ENCODE measurements around the gene LDB3. TPM values are rescaled to one million over a fixed set of nuclear protein-coding genes. Genes with fewer than 3 reads are reported as not detected.

Gene LDB3, protein sequence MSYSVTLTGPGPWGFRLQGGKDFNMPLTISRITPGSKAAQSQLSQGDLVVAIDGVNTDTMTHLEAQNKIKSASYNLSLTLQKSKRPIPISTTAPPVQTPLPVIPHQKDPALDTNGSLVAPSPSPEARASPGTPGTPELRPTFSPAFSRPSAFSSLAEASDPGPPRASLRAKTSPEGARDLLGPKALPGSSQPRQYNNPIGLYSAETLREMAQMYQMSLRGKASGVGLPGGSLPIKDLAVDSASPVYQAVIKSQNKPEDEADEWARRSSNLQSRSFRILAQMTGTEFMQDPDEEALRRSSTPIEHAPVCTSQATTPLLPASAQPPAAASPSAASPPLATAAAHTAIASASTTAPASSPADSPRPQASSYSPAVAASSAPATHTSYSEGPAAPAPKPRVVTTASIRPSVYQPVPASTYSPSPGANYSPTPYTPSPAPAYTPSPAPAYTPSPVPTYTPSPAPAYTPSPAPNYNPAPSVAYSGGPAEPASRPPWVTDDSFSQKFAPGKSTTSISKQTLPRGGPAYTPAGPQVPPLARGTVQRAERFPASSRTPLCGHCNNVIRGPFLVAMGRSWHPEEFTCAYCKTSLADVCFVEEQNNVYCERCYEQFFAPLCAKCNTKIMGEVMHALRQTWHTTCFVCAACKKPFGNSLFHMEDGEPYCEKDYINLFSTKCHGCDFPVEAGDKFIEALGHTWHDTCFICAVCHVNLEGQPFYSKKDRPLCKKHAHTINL
- under 0.01 TPM in 1 of 2 replicates, not detected in the other for total RNA-seq

DNA sequence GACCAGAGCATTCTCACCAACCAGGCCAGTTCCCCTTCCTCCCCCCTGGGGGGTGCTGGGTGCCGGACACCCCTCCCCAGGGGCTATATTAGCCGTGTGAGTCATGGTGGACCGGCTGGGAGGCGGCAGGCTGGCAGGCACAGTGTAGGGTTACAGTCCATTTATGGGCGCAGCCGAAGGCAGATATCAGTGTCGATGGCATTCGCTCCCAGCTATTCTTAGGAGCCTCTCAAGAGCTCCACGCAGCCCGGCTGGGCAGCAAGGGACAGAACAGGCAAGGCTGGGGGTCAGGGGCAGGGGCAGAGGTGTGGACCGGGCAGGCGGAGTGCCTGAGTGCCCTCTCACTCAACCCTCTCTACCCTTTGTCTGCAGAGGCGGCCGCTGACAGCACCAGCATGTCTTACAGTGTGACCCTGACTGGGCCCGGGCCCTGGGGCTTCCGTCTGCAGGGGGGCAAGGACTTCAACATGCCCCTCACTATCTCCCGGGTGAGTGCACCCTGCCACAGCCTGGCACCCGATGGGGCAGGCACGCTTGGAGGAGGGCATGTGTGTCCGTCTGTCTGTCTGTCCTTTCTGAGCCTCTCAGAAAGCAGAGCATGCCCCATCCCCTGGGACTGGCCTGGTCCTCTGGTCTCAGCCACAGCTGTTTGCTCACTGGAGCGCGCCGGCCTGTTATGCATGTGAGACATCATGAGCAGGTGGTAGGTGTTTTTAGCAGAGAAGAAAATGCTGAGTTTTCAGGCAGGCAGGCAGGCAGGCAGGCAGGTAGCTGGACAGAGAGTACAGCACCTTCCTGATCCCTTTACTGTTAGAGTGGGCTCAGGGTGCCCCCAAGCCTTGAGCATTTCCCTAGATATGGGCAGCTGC is at the start of gene LDB3:
Gene LDB3, plus strand, starts transcription at position 215 of the 869 bp plus-strand sequence. Its CDS starts 181 bp downstream, at position 396.

DNA sequence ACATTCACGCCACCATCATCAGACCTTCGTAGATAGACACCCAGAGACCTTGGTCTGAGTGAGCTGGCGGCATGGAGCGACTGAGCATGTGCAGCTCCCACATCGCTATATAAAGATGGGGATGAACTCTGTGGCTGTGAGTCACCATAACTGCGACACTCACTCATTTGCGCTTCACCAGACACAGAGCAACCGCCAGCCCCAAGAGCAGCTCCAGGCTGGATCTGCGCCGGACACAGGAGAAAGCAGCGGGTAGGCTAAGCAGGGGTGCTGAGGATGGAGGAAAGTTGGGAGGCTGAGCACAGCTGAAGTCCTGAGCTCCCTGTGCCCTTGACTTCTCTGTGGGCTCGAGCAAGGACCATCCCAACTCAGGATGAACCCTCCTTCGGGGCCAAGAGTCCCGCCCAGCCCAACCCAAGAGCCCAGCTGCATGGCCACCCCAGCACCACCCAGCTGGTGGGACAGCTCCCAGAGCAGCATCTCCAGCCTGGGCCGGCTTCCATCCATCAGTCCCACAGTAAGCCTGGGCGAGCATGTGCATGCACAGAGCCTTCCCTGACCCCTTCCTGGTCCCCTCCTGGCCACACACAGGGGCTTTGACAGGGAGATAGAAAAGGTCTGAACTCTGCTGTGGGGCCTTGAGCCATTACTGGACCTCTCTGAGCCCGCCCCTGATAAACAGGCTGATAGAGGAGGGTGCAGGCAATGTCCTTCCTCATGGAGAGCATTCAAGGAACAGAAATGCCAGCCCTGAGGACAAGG is 13.7 kb upstream of the LDB3 start, which contains the start of gene OPN4:
Gene OPN4, plus strand, starts transcription at position 137 of the 762 bp plus-strand sequence. Its CDS starts 237 bp downstream, at position 374.

DNA sequence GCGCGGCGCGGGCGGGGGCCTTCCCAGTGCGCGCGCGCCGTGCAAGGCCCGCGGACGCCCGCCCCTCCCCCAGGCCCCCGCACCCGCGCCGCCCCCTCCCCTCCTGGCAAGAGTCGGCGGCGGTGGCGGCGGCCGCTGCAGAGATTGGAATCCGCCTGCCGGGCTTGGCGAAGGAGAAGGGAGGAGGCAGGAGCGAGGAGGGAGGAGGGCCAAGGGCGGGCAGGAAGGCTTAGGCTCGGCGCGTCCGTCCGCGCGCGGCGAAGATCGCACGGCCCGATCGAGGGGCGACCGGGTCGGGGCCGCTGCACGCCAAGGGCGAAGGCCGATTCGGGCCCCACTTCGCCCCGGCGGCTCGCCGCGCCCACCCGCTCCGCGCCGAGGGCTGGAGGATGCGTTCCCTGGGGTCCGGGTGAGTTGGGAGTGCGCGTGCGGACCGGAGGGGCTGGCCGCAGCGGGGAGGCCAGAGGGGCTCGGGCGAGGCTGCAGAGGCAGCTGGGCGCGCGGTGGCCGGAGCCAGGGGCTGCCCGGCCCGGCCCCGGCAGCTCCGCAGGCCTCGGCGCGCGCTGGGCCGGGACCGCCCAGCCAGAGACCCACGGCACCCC is 88.3 kb downstream of the LDB3 start, which contains the start of gene BMPR1A:
Gene BMPR1A, plus strand, starts transcription at position 109 of the 602 bp plus-strand sequence. CDS start 119,400 bp downstream, outside the sequence.

Other genes with a start within 250 kb of the LDB3 start
- 36.9 and 47.3 TPM in 2 replicates for gene WAPL, start 146.7 kb upstream of the LDB3 start, total RNA-seq
- gene OPN4, start 14.0 kb upstream of the LDB3 start, total RNA-seq: not detected in 2 replicates
- gene BMPR1A, start 88.1 kb downstream of the LDB3 start, total RNA-seq: 68.1 and 73.1 TPM in 2 replicates